NB4 (cell line): ENCODE measurements around the gene HCN2.

Source experiments
- CTCF ChIP-seq: IDR thresholded peaks from one replicate; pipeline ENCODE4 v1.5.1; 2012; ENCODE audit warnings: low read depth, low read length
- POLR2A ChIP-seq: IDR thresholded peaks from 2 replicates; pipeline ENCODE4 v1.6.1; 2011; ENCODE audit warnings: mild to moderate bottlenecking; ENCODE audit not compliant: insufficient read length; ENCODE audit errors: extremely low read depth

- TF ChIP-seq CTCF (no peak), POLR2A (no peak)
Observed at GRCh38 chr19:573519-573825, 16.2 kb upstream of the HCN2 start.
